Fibroblast of lung (primary cell): ENCODE results near the gene BAZ2B. TPM values are rescaled to one million over a fixed set of nuclear protein-coding genes. Genes with fewer than 3 reads are reported as not detected.
A peak's percentile ranks its signal among the peaks of the same experiment; 100 is the strongest.

Experiments used
- DNase-seq, 2 donors: peaks; one replicate each; pipeline versions ENCODE4 v3.0.0 to v3.0.0-alpha.2; 2010; ENCODE audit warnings: low read depth in 2 of 2
- H2AFZ ChIP-seq: 2 replicates; pipeline ENCODE4 v1.5.1; 2012; ENCODE audit warnings: low read length, control low read depth, inconsistent platforms
- H3K27ac ChIP-seq: 2 replicates; pipeline ENCODE4 v1.5.1; 2011; ENCODE audit warnings: low read length, control low read depth; ENCODE audit not compliant: insufficient read depth
- H3K27me3 ChIP-seq: 2 replicates; pipeline ENCODE4 v1.5.1; 2011; ENCODE audit warnings: mild to moderate bottlenecking, low read length; ENCODE audit not compliant: control insufficient read depth, insufficient read depth
- H3K36me3 ChIP-seq: 2 replicates; pipeline ENCODE4 v1.5.1; 2011; ENCODE audit warnings: low read length; ENCODE audit not compliant: control insufficient read depth, insufficient read depth
- H3K4me1 ChIP-seq: 2 replicates; pipeline ENCODE4 v1.5.1; 2011; ENCODE audit warnings: low read length; ENCODE audit not compliant: control insufficient read depth, insufficient read depth; ENCODE audit errors: extremely low read depth
- H3K4me2 ChIP-seq: 2 replicates; pipeline ENCODE4 v1.5.1; 2011; ENCODE audit warnings: low read length, control low read depth; ENCODE audit not compliant: insufficient read depth; ENCODE audit errors: extremely low read depth
- H3K4me3 ChIP-seq, 4 experiments: fragments of 200-600 bp in 1 of 4; sonication (generic) in 1 of 4; replicated peaks in 1 of 4; 2 replicates each; pipeline ENCODE4 v1.5.1; 2011 to 2016; ENCODE audit warnings: low read length in 4 of 4, low read depth in 3 of 4, mild to moderate bottlenecking in 3 of 4, control low read depth in 2 of 4, inconsistent platforms in 1 of 4, mixed read lengths in 1 of 4; ENCODE audit not compliant: insufficient read depth in 1 of 4; ENCODE audit errors: control extremely low read depth in 1 of 4
- H3K79me2 ChIP-seq: 2 replicates; pipeline ENCODE4 v1.5.1; 2012; ENCODE audit warnings: mild to moderate bottlenecking, low read length, inconsistent platforms; ENCODE audit not compliant: control insufficient read depth, insufficient read depth
- H3K9ac ChIP-seq: 2 replicates; pipeline ENCODE4 v1.5.1; 2011; ENCODE audit warnings: mild to moderate bottlenecking, low read length, control low read depth; ENCODE audit not compliant: insufficient read depth
- H3K9me3 ChIP-seq: 2 replicates; pipeline ENCODE4 v1.5.1; 2012; ENCODE audit warnings: low read depth, low read length; ENCODE audit not compliant: control insufficient read depth, insufficient read depth
- H4K20me1 ChIP-seq: 2 replicates; pipeline ENCODE4 v1.5.1; 2011; ENCODE audit warnings: low read length; ENCODE audit not compliant: control insufficient read depth, insufficient read depth; ENCODE audit errors: extremely low read depth
- EZH2 ChIP-seq: IDR thresholded peaks from 2 replicates; pipeline ENCODE4 v1.5.1; 2012; ENCODE audit warnings: low read length, control low read depth, mild to moderate bottlenecking; ENCODE audit errors: missing control alignments
- polyA plus RNA-seq, 2 donors: library from polyadenylated mRNA; depleted of rRNA in 1 of 2; stranded (reverse) in 1 of 2; unstranded in 1 of 2; fragments of >200 nt; gene quantifications; 2 replicates each; pipeline ENCODE4 v1.2.1, GENCODE V29; 2011 to 2012; ENCODE audit warnings: missing spikeins in 1 of 2
- total RNA-seq: library from RNA; depleted of rRNA; stranded (reverse); fragments of >200 nt; gene quantifications from 2 replicates; pipeline ENCODE4 v1.2.1, GENCODE V29; 2014
- TF ChIP-seq, protein P1 (sequence below), 2 donors: IDR thresholded peaks in 1 of 2; conservative IDR thresholded peaks in 1 of 2; 1 replicate in 1 of 2; 2 replicates in 1 of 2; pipeline ENCODE4 v1.5.1; 2011 to 2012; ENCODE audit warnings: low read length in 2 of 2, control low read depth in 1 of 2, inconsistent platforms in 1 of 2, low read depth in 1 of 2, mild to moderate bottlenecking in 1 of 2

BAZ2B gene
- total and polyA plus RNA-seq, 2 donors (not counting 1 experiment from before 2014, with no cell fraction given) = 28.0 to 61.8 TPM

- Histone ChIP-seq H2AFZ (no peak overlapping the region), H3K4me1 (no peaks in the 10 kb centered on the region), H3K79me2 (no peaks in the 10 kb centered on the region), H3K9ac (no peak overlapping the region), H3K4me2 (no peak overlapping the region), H3K27ac (no peak overlapping the region), H3K4me3 (no peak overlapping the region), H4K20me1 (no peaks in the 10 kb centered on the region), H3K27me3 (no peaks in the 10 kb centered on the region), H3K36me3 (no peaks in the 10 kb centered on the region), H3K9me3 (no peaks in the 10 kb centered on the region)
- TF ChIP-seq, protein P1, sequence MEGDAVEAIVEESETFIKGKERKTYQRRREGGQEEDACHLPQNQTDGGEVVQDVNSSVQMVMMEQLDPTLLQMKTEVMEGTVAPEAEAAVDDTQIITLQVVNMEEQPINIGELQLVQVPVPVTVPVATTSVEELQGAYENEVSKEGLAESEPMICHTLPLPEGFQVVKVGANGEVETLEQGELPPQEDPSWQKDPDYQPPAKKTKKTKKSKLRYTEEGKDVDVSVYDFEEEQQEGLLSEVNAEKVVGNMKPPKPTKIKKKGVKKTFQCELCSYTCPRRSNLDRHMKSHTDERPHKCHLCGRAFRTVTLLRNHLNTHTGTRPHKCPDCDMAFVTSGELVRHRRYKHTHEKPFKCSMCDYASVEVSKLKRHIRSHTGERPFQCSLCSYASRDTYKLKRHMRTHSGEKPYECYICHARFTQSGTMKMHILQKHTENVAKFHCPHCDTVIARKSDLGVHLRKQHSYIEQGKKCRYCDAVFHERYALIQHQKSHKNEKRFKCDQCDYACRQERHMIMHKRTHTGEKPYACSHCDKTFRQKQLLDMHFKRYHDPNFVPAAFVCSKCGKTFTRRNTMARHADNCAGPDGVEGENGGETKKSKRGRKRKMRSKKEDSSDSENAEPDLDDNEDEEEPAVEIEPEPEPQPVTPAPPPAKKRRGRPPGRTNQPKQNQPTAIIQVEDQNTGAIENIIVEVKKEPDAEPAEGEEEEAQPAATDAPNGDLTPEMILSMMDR (conservative IDR thresholded peaks at IDR 0.05 in 1 of 2, IDR thresholded peaks at IDR 0.05 in 1 of 2; ENCODE audit: low read depth in 1 of 2, low read length in 2 of 2) = no peak
- no peak for TF ChIP-seq EZH2
- DNase-seq = peak; percentile 63 to 99
These were observed 21.7 kb upstream of the BAZ2B start for GRCh38 chr2:159637988-159638501.

DNA sequence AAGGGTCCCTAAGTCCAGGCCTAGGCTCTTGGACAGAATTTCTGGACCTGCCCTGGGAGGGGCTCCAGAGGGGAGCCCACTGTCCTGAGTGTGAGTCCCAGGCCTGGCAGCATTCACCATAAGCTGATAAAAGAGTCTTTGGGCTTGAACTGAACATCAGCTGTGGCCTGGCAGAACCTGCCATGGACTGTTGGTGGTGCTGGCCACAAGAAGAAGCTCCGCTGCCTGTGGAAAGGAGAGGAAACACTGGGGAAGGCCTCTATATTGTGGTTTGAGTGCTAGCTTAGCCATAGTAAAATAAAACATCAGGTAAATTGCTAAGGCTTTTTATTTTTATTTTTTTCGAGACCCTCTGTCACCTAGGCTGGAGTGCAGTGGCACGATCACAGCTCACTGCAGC is 20.9 kb upstream of the BAZ2B start:
- Histone ChIP-seq H3K4me2 (no peak overlapping the region), H3K27ac (no peak overlapping the region), H2AFZ (no peak overlapping the region), H3K36me3 (no peaks in the 10 kb centered on the region), H3K9ac (no peak overlapping the region), H3K4me3 (no peak overlapping the region), H3K27me3 (no peaks in the 10 kb centered on the region), H4K20me1 (no peaks in the 10 kb centered on the region), H3K79me2 (no peaks in the 10 kb centered on the region), H3K4me1 (no peaks in the 10 kb centered on the region), H3K9me3 (no peaks in the 10 kb centered on the region)
- no peak for TF ChIP-seq EZH2
- TF ChIP-seq, protein P1 (conservative IDR thresholded peaks at IDR 0.05 in 1 of 2, IDR thresholded peaks at IDR 0.05 in 1 of 2; ENCODE audit: low read depth in 1 of 2, low read length in 2 of 2) = no peak
- no peak for DNase-seq

GRCh38 chr2:159635006-159635789 is 18.9 kb upstream of the BAZ2B start:
- no peak overlapping the region for H3K27ac ChIP-seq
- H3K9ac ChIP-seq = no peak overlapping the region
- H3K79me2 ChIP-seq = no peaks in the 10 kb centered on the region
- H4K20me1 ChIP-seq = no peaks in the 10 kb centered on the region
- H3K27me3 ChIP-seq = no peaks in the 10 kb centered on the region
- no peaks in the 10 kb centered on the region for H3K36me3 ChIP-seq
- H2AFZ ChIP-seq = no peak overlapping the region
- TF ChIP-seq EZH2 = no peak
- TF ChIP-seq, protein P1 (conservative IDR thresholded peaks at IDR 0.05 in 1 of 2, IDR thresholded peaks at IDR 0.05 in 1 of 2; ENCODE audit: low read depth in 1 of 2, low read length in 2 of 2) = no peak
- H3K4me3 ChIP-seq = no peak overlapping the region
- no peaks in the 10 kb centered on the region for H3K9me3 ChIP-seq
- no peak overlapping the region for H3K4me2 ChIP-seq
- no peaks in the 10 kb centered on the region for H3K4me1 ChIP-seq
- peak in 1 of 2 donors; percentile 88 for DNase-seq
